IPS-11a (cell line): ENCODE measurements around the gene CELA3A.

Experiments used
- H3K4me3 ChIP-seq: one replicate; pipeline ENCODE4 v1.5.1; 2013; ENCODE audit warnings: low read depth, low read length, control low read depth

Gene CELA3A

DNA sequence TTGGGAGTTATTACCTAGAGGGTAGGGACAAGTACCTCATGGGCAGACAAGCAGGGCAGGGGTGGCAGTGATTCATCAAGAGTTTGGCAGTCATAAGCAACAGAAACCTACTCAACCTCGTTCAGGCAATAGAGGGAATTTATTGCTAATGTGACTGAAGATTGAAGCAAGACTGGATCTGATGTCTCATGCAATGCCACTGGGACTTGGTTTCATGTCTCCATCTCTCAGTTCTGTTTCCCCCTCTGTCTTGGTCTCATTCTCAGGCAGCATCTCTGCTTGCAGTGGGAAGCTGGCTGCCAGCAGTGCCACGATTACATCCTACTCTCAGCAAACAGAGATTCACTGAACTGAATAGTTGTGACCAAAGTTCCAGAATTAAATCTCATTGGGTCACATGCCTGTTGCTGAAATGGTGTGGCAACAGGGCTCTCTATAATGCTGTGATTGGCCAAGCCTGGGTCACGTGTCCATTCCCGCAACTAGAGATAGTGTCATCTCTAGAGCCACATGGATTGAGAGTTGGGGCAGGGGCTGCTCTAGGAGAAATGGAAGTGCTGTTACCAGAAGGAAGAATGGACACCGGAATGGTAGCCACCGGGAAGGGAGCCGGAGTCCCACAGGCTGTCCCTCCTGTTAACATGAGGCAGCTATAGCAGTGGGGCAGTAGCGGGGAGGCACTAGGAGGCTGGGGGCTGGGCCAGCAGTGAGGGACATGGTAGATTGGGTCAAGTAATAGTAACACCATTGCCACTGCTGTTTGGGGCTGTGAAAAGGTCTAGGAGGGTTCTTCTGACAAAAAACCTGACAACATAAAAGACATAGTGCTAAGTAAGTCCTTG lies 47.1 kb downstream of the CELA3A start:
- no peak overlapping the region for H3K4me3 ChIP-seq

DNA sequence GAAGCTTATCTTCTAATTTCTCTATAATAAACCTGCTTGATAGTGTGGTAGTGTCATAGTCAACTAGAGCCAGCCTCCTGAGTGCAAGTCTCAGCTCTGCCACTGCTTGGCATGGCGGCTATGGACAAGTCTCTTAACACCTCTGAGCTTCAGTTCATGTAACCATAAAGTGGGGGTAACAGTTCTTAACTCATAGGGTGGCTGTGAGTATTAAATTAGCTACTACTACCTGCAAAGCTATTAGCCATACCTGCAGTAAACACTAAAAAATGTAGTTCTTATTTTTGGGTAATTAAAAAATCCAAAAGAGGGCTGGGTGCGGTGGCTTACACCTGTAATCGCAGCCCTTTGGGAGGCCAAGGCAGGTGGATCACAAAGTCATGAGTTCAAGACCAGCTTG lies 48.9 kb downstream of the CELA3A start:
- H3K4me3 ChIP-seq, result no peak overlapping the region

DNA sequence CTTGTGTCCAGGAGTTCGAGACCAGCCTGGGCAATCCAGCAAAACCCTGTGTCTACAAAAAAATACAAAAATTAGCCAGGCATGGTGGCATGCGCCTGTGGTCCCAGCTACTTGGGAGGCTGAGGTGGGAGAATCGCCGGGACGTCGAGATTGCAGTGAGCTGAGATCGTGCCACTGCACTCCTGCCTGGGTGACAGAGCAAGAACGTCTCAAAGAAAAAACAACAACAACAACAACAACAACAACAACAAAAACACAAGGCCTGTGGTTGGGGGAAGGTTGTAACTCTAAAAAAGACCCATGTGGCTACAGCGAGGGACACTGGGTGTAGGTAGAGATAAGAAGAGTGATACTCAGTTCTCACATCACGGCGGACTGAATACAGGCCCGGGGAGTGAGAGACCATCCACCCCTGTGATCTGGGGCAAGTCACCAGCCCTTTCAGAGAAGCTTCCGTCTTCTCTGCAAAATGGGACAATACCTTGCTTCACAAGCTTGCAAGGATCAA lies 50.2 kb downstream of the CELA3A start:
- H3K4me3 ChIP-seq, result no peak overlapping the region

DNA sequence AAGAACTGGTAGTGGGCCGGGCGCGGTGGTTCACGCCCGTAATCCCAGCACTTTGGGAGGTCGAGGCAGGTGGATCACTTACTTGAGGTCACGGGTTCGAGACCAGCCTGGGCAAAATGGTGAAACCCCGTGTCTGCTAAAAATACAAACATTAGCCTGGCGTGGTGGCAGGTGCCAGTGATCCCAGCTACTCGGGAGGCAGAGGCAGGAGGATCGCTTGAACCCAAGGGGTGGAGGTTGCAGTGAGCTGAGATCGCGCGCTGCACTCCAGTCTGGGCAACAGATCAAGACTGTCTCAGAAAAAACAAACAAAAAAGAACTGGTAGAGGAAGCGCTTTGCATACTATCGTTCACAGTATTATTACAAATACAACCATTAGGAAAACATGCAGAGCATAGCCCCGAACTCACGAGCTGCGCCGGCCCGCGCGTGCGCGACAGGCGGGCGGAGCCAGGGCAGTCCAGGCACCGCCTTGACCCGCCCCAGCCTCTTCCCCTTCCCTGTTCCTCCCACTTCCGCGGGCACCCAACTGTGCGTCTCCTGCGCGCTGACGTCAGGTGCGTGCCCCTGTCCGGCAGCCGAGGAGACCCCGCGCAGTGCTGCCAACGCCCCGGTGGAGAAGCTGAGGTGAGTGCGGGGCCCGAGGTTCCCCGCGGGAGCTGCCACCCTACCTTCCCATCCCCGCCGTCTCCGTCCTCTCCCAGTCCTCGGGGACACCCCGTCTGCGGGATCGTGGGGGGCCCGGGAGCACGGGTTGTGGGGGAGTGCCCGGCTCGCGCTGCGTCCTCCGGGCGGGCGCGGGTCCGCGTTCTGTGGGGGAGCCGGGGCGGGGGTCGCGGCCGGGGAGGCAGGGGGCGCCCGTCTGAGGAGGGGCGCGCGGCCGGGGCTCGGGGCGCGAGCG lies 50.9 kb downstream of the CELA3A start, which contains the start of gene CDC42:
Gene CDC42 (plus strand): TSS at position 595 of the 902 bp plus-strand sequence. CDS start 25,770 bp downstream, outside the sequence.
- peak within 1 kb of the TSS; percentile 83 for H3K4me3 ChIP-seq

DNA sequence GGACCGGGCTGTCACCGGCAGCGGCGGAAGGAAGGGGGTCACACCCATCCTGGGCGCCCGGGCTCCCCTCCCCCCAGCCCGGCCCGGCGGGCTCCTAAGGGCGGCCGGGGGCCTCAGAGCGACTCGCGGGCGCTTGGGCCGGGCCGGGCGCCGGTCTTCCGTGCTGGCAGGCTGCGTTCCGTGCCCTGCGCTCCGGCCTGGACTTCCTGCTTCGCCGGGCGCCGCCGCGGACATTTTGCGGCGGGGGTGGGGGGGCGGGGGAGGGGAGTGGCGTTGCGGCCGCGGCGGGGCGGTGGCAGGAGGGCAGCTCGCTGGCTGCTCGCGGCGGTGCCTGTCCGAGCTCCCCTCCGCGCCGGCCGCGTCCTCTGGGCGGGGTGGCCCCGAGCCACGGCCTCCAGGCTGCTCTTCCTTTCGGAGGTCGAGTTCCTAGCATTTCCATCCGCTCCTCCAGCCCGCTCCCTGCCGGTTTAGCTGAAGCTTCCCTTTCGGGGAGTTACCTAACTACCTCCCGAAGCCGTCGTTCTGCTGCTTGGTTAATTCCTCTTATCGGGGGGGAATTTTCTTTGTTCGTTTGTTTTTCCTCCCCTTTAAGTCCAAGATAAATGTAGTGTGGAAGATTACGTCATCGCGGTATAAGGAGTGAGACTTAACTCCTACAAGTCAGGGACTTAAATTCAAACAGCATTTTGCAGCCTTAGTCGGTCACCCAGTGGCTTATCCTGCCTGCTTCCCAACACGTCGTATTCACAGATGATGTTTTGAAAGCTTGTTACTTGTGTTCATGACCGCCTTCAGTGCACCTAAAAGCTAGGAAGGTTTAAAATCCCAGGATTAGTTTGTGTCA lies 51.8 kb downstream of the CELA3A start:
- H3K4me3 ChIP-seq, result peak overlapping the region; percentile 83

DNA sequence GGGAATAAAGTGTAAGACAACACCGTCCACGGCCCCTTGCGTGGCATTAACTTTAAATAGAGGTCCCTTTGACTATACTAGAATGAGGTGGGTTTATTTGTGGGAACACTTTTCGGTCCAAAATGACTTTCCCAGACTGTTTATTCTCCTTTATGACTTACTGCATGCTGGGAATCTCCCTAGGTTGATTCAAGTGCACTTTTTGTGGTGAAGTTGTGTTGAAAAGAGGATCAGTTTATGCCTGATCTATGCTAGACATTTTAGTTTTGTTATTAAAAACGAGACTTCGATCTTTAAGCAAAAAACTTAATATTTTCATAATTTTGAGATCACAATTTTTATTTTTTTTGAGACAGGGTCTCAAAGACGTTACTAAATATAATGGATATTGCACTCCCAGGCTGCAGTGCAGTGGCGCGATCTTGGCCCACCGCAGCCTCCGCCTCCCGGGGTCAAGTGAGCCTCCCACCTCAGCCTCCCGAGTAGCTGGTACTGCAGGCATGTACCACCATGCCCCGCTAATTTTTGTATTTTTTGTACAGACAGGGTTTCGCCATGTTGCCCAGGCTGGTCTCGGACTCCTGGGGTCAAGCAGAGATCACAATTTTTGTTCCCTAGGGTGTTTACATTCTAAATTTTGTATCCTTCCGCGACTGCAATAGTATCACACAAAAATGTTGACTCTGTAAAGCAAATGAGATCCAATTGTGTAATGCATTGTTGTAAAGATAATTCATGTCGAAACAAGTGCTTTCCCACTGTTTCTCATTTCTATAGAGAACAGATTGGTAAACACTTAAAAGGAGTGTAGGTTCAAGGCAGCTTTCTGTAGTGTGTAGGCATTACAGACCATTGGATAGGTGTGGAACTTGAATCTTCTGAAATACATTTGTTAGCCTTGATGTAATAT lies 52.7 kb downstream of the CELA3A start:
- peak overlapping the region; percentile 83 for H3K4me3 ChIP-seq

DNA sequence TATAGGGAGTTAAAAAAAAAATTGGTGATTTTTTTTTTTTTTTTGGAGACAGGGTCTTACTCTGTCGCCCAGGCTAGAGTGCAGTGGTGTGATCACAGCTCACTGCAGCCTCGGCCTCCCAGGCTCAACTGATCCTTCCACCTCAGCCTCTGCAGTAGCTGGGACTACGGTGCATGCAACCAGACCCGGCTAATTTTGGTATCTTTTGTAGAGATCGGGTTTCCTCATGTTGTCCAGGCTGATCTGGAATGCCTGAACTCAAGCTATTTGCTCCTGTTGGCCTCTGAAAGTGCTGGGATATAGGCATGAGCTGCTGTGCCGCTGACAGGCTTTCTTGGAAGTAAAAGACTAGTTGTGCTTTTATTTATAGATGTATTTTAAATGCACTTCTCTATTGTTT lies 54.0 kb downstream of the CELA3A start:
- H3K4me3 ChIP-seq, result no peak overlapping the region

DNA sequence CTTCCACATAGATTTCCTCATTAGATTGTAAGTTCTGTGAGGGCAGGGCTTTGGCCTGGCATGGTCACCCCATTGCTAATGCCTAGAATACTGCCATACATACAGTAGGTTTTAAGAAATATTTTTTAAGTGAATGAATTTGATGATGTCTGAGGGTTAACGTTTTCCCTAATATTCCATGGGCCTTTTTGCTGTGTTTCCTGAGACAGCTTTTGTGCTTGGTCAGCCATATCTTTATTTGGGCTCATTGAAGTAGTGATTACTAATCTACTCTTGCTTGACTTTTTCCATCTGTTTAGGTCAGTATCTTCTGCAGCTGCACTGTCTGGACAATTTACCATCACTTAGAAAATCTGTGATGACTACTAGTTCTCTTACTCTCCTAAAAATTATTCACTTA lies 54.6 kb downstream of the CELA3A start:
- no peak overlapping the region for H3K4me3 ChIP-seq

DNA sequence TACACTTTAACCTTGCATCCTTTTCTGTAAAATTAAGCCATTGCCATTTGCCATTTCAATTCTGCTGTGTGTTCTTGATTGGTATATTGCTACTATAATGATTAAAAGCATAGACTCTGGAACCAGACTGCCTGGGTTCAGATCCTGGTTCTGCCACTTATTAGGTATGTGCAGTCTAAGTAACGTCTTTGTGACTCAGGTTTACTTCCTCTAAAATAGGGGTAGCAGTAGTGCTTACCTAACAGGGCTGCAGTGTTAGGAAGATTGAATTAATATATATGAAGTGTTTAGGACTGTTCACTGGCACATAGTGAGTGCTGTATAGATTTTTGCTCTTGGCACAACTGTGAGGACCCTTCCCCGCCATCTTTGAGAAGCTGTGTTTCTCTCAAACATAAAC lies 55.5 kb downstream of the CELA3A start:
- H3K4me3 ChIP-seq, result no peak overlapping the region

DNA sequence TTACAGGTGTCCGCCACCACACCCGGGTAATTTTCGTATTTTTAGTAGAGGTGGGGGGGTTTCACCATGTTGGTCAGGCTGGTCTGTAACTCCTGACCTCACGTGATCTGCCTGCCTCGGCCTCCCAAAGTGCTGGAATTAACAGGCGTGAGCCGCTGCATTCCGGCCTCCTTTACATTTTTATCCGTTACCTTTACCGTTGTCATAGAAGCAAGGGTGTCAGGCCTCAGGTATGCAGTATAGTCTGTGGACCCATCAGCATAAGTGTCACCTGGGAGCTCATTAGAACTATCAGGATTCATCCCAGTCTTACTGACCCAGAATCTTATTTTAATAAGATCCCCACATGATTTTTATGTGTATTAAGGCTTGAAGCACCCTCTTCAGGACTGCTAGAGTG lies 56.4 kb downstream of the CELA3A start:
- H3K4me3 ChIP-seq, result no peak overlapping the region
